HG02981 (cell line): Measurements from ENCODE around the gene BRD1.

Source experiments
- ATAC-seq: cut with Tn5 transposase; IDR thresholded peaks from one replicate; pipeline ENCODE4 v1.9.1; 2021; ENCODE audit warnings: mild to moderate bottlenecking, moderate library complexity; ENCODE audit not compliant: unreplicated experiment

The BRD1 gene

DNA sequence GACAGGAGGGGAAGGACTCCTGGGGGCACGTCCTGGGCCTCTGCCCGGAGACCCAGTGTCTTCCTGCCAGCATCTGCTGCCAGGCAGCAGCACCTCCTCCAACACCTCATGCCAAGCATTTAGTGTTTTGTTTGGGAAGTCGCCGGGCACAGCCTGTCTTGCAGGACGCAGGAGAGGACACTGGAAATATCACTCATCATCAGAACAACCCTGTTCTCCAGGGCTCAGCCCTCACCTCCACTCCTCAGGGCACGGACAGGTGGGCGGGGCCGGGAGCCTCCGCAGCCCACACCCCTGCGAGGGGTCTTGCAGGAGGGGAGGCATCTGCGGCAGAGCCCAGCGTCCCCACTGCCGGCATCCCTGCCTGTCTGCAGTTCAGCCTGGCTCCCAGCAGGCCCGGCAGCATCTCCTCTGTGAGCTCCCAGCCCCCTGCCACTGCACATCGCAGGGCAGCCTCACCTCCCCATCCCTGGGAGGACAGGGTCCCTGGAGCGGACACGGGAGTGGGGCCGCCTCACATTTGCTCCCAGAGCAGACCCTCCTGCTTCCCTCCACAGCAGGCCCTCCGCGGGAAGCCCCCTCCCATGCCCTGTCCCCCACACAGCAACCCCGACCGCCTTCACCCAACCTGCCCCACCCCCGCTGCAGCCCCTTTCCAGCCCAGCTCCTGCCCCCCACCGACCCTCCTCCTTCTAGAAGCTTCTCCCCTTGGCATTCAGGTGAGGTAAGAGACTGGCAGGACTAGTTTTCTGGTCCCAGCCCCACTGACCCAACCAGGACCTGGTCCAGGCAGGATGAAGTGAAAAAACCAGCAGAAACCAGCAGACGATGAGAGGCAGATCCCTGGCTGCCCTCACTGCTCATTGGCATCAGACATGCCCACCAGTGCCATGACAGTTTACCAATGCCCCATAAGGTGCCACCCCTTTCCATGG lies 72.7 kb downstream of the BRD1 start:
- no peak for ATAC-seq

- ATAC-seq: no peak
Observed at GRCh38 chr22:49753961-49754695, 73.5 kb downstream of the BRD1 start.

DNA sequence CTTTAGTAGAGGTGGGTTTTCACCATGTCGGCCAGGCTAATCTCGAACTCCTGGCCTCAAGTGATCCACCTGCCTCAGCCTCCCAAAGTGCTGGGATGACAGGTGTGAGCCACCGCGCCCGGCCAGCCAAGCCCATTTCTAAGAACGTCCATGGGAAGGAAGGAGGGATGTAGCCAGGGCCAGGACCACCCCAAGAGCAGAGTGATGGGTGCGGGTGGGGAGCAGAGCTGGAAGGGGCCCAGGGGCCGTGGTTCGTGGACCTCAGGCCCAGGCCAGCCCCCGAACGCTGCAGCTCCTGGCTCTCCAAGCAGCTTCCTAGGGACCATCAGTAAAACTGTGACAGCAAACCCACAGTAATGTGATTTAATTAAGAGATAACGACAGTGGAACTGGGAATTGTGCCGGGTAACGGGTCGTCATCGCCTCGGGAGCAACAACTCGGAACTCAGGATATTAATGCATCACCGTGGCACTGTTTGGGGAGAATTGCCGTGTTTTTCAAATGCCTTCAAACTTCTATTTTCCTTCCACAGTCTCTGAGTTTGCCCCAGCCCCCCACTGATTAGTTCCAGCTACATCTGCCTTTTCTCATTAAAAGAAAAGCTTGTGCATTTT lies 74.3 kb downstream of the BRD1 start:
- ATAC-seq: no peak

- no peak for ATAC-seq
Observed at GRCh38 chr22:49752598-49753091, 75.0 kb downstream of the BRD1 start.

DNA sequence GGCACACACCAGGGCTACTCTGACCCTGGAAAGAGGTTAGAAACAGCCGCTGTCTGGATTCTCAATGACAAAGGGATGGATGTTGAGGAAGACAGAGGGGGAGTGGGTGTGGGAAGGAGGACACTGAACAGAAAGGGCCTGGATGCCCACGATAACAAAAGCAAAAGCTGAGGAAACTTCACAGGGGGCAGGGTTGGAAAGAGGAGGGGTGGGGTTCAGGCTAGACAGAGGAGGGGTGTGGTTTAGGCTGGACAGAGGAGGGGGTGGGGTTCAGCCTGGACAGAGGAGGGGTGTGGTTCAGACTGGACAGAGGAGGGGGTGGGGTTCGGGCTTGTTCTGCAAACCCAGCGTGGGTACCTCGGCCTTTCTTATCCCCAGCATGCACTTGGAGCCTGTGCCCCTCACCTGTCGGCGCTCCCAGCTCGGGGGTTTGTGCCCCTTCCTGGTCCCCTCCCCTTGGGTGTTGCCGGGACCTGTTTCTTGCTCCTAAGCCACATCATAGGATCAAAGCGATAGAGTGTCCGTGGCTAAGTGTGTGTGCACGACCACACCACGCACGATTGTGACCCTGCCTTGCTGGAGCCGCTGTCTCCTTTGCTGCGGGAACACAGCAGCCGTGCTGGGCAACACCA lies 75.6 kb downstream of the BRD1 start:
- ATAC-seq: no peak

DNA sequence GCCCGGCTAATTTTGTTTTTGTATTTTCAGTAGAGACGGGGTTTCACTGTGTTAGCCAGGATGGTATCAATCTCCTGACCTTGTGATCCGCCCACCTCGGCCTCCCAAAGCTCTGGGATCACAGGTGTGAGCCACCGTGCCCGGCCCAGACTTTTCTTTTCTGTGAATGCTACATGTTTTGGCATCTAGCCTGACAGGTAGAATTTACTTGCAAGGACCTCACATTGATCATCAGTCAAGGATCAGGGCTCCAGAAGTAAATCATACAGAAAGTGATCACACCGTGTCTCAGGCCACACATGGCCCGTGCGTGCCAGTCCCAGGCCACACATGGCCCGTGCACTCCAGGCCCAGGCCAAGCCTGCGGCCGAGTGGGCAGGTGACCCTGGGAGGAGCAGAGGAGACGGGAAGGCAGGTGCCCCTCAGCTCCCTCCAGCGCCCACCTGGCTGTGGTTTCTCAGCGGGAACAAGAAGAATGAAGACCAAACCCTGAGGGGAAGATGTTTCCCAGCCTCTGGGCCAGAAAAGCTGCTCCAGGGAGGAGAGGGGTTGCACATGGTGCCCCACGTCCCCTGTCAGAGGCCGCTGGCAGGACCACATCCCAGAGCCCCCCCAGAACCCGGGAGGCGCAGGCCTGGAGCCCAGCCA lies 76.2 kb downstream of the BRD1 start:
- ATAC-seq: no peak

GRCh38 chr22:49749885-49750510 lies 77.7 kb downstream of the BRD1 start:
- no peak for ATAC-seq

- no peak for ATAC-seq
Observed at GRCh38 chr22:49749227-49749626, 78.4 kb downstream of the BRD1 start.

DNA sequence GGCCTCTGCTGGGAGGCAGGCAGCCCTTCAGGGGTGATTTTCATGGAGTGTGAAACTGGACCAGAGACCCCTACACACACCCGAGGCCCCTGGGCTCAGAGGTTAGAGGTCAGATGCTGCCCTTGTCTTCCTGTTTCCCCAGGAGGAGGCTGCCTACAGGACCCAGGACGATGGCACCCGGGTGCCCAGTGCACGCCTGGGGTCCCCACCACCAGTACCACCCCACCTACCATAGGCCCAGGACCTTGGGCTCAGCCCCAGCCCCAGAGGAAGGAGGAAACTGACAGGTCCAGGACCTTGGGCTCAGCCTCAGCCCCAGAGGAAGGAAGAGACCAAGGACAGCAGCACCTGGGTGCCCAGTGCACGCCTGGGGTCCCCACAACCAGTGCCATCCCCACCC lies 79.2 kb downstream of the BRD1 start:
- no peak for ATAC-seq

DNA sequence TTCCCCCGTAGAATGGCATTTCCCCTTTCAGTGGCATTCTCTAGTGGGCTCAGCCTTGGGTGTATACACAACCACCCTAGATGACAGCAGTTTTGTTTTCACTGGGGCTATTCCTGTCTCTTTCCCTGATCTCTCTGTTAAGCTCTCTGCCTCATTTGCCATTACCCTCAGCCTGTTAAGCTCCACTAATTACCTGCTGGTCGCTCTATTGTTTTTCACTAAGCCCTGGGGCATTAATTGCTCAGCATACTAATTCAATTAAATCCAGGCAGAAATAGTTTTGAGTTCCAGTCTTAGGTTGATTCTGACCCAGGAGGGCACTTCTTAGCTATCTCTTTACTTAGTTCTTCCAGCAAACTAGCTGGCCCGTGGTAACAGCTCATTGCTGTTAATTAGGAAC lies 80.0 kb downstream of the BRD1 start:
- no peak for ATAC-seq

- no peak for ATAC-seq
Observed at GRCh38 chr22:49747130-49747529, 80.5 kb downstream of the BRD1 start.

GRCh38 chr22:49746065-49746464 lies 81.6 kb downstream of the BRD1 start:
- no peak for ATAC-seq

DNA sequence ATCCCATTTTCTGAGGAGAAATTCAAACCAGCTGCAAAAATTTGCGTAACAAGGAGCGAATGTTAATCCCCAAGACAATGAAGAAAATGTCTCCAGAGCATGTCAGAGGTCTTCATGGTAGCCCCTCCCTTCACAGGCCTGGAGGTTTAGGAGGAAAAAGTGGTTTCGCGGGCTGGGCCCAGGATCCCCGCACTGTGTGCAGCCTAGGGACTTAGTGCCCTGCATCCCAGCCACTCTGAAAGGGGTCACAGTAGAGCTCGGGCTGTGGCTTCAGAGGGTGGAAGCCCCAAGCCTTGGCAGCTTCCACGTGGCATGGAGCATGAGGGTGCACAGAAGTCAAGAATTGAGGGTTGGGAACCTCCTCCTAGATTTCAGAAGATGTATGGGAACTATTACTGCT lies 87.4 kb downstream of the BRD1 start:
- no peak for ATAC-seq

- no peak for ATAC-seq
Observed at GRCh38 chr22:49739138-49739537, 88.5 kb downstream of the BRD1 start.

GRCh38 chr22:49738566-49738965 lies 89.1 kb downstream of the BRD1 start:
- ATAC-seq: no peak

DNA sequence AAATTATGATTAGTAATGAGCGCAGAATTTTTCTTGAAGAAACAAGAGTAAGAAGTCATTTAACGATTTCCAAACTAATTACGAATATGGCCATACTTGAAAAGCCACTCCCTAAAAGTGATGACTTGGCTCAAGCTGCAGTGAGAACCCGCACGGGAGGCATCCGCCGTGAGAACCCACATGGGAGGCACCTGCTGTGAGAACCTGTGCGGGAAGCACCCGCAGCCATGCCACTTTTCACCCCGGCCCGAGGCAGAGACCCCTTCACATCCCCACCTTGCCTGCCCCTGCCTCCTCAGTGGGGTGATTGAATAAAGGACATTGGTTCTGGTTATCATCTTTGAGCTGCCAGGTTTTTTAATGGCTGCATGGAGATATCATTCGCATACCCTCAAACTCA lies 89.7 kb downstream of the BRD1 start:
- no peak for ATAC-seq

- no peak for ATAC-seq
Observed at GRCh38 chr22:49737101-49737551, 90.5 kb downstream of the BRD1 start.

GRCh38 chr22:49736538-49736937 lies 91.1 kb downstream of the BRD1 start:
- ATAC-seq: no peak

- no peak for ATAC-seq
Observed at GRCh38 chr22:49735901-49736421, 91.7 kb downstream of the BRD1 start.

- no peak for ATAC-seq
Observed at GRCh38 chr22:49735411-49735900, 92.2 kb downstream of the BRD1 start.
